HepG2 (cell line): ENCODE results near the gene MCOLN1. TPM values are rescaled to one million over a fixed set of nuclear protein-coding genes. Genes with fewer than 3 reads are reported as not detected.

Experiments used
- DPF2 ChIP-seq: sonication (generic); formaldehyde crosslinking; IDR thresholded peaks from 2 replicates; pipeline ENCODE4 v1.4.0; 2020; ENCODE audit warnings: mild to moderate bottlenecking, low read depth, missing genetic modification reagents, borderline replicate concordance
- DZIP1 ChIP-seq: sonication (generic); formaldehyde crosslinking; IDR thresholded peaks from 2 replicates; pipeline ENCODE4 v1.5.0; 2020; ENCODE audit warnings: mild to moderate bottlenecking, missing genetic modification reagents
- ELF1 ChIP-seq: sonication (generic); formaldehyde crosslinking; IDR thresholded peaks from 2 replicates; pipeline ENCODE4 v1.4.0; 2020; ENCODE audit warnings: missing genetic modification reagents
- MEIS1 ChIP-seq: sonication (generic); formaldehyde crosslinking; IDR thresholded peaks from 2 replicates; pipeline ENCODE4 v1.9.0; 2021; ENCODE audit warnings: mild to moderate bottlenecking, missing genetic modification reagents, moderate library complexity, borderline replicate concordance
- NCOA1 ChIP-seq: sonication (generic); formaldehyde crosslinking; IDR thresholded peaks from 2 replicates; pipeline ENCODE4 v1.9.0; 2021; ENCODE audit warnings: missing genetic modification reagents
- NFYC ChIP-seq: IDR thresholded peaks from 2 replicates; pipeline ENCODE4 v1.6.1; 2016; ENCODE audit warnings: missing genetic modification reagents, missing compliant biosample characterization
- NR3C1 ChIP-seq: sonication (generic); formaldehyde crosslinking; IDR thresholded peaks from 2 replicates; pipeline ENCODE4 v1.4.0; 2020; ENCODE audit warnings: missing genetic modification reagents
- PHF20 ChIP-seq: sonication (generic); formaldehyde crosslinking; IDR thresholded peaks from 2 replicates; pipeline ENCODE4 v1.5.0; 2020; ENCODE audit warnings: mild to moderate bottlenecking, missing genetic modification reagents
- PRPF4 ChIP-seq: fragments of 200-400 bp; formaldehyde crosslinking; IDR thresholded peaks from 2 replicates; pipeline ENCODE4 v1.6.1; 2016; ENCODE audit warnings: low read length, low read depth; ENCODE audit not compliant: poor library complexity, severe bottlenecking
- SAFB2 ChIP-seq: sonication (generic); formaldehyde crosslinking; IDR thresholded peaks from 2 replicates; pipeline ENCODE4 v1.5.1; 2020; ENCODE audit warnings: missing genetic modification reagents, low read depth, mild to moderate bottlenecking, borderline replicate concordance
- ZBTB20 ChIP-seq: sonication (generic); formaldehyde crosslinking; IDR thresholded peaks from 2 replicates; pipeline ENCODE4 v1.8.1; 2023; ENCODE audit warnings: missing genetic modification reagents, low read depth, mild to moderate bottlenecking, borderline replicate concordance
- ZMYM4 ChIP-seq: sonication (generic); formaldehyde crosslinking; IDR thresholded peaks from 2 replicates; pipeline ENCODE4 v1.8.1; 2023; ENCODE audit warnings: mild to moderate bottlenecking, missing genetic modification reagents
- ZNF12 ChIP-seq: sonication (generic); formaldehyde crosslinking; IDR thresholded peaks from 2 replicates; pipeline ENCODE4 v1.5.0; 2020; ENCODE audit warnings: missing genetic modification reagents
- ZNF329 ChIP-seq: sonication (generic); formaldehyde crosslinking; IDR thresholded peaks from 2 replicates; pipeline ENCODE4 v1.9.0; 2021; ENCODE audit warnings: low read depth, mild to moderate bottlenecking, missing genetic modification reagents
- ZNF354B ChIP-seq: sonication (generic); formaldehyde crosslinking; IDR thresholded peaks from 2 replicates; pipeline ENCODE4 v1.8.0; 2022; ENCODE audit warnings: mild to moderate bottlenecking, missing genetic modification reagents
- ZNF468 ChIP-seq: sonication (generic); formaldehyde crosslinking; IDR thresholded peaks from 2 replicates; pipeline ENCODE4 v1.8.0; 2022; ENCODE audit warnings: mild to moderate bottlenecking, moderate library complexity, missing genetic modification reagents
- ZNF503 ChIP-seq: sonication (generic); formaldehyde crosslinking; IDR thresholded peaks from 2 replicates; pipeline ENCODE4 v1.4.0; 2020; ENCODE audit warnings: missing genetic modification reagents
- ZNF564 ChIP-seq: sonication (generic); formaldehyde crosslinking; IDR thresholded peaks from 2 replicates; pipeline ENCODE4 v1.8.1; 2023; ENCODE audit warnings: mild to moderate bottlenecking, missing genetic modification reagents
- ZNF589 ChIP-seq: sonication (generic); formaldehyde crosslinking; conservative IDR thresholded peaks from 2 replicates; pipeline ENCODE4 v1.8.0; 2022; ENCODE audit warnings: mild to moderate bottlenecking, moderate library complexity, missing genetic modification reagents
- ZNF772 ChIP-seq: sonication (generic); formaldehyde crosslinking; IDR thresholded peaks from 2 replicates; pipeline ENCODE4 v1.5.0; 2020; ENCODE audit warnings: mild to moderate bottlenecking, missing genetic modification reagents
- polyA plus RNA-seq, 8 experiments: library from polyadenylated mRNA; depleted of rRNA in 3 of 8; stranded (reverse) in 7 of 8; unstranded in 1 of 8; fragments of >200 nt; fragmentation: Illumina TruSeq in 4 of 8; extraction: Trizol in 4 of 8; gene quantifications; 2 replicates each; pipeline versions ENCODE4 v1.2.1 to v1.2.3, GENCODE V29; 2011 to 2016; ENCODE audit warnings: low read depth in 4 of 8, missing spikeins in 1 of 8, mixed read lengths in 1 of 8; ENCODE audit not compliant: insufficient read depth in 1 of 8
- total RNA-seq, 5 experiments: library from RNA; depleted of rRNA; stranded (reverse); fragments of >200 nt; fragmentation: Illumina TruSeq; extraction: Trizol; gene quantifications; 2 replicates each; pipeline ENCODE4 v1.2.3, GENCODE V29; 2016; ENCODE audit warnings: low read depth in 1 of 5
- TF ChIP-seq, protein P1 (sequence below): IDR thresholded peaks from 2 replicates; pipeline ENCODE4 v1.6.1; 2012; ENCODE audit warnings: low read depth, low read length, improper control_type of control experiment
- TF ChIP-seq, protein P2 (sequence below): sonication (generic); formaldehyde crosslinking; IDR thresholded peaks from 2 replicates; pipeline ENCODE4 v1.4.0; 2020; ENCODE audit warnings: missing genetic modification reagents, mild to moderate bottlenecking, borderline replicate concordance

Gene MCOLN1
- total and polyA plus RNA-seq, 2 of the 13 experiments (the other 11 are each of a cell fraction or from before 2014, with no cell fraction given): 3.4 to 15.7 TPM

DNA sequence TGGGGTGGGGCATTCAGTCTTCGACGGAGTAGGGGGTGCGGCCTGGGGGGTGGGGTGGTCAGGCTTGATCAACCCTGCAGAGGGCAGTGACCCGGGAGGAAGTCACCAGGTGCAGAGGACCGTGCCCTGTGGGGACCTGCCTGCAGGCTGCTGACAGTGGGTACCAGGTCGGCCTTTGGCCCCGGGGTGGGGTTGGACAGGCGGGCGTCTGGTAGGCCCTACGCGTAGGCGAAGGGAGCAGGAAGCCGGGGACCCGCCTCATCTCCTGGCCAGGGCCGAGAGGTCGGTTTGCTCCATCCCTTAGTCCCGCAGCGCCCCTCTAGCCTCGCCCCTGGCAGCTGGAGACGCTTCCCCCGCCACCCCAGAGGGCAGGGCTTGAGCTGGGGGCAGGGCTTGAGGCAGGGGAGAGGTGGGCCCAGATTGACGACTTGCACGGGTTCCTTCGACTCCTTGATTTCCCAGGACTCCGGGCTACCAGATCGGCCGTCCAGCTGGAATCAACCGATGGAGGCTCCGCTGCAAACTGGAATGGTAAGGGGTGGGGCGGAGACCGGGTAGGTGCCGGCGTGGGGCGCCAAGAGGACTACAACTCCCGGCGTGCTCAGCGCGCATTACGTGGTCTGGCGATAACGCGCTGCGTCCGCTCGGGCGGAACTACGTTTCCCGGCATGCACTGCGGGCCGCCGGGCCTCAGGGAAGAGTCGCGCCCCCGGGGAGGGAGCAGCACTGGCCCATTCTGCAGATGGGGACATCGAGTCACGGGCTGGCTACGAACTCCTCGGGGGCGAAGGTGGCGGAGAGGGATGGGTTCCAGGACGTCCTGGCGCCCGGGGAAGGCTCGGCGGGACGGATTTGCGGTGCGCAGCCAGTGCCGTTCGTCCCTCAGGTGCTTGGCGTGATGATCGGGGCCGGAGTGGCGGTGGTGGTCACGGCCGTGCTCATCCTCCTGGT is 12.9 kb downstream of the MCOLN1 start, which contains the start of gene PNPLA6 (continued):
- TF ChIP-seq, protein P1, sequence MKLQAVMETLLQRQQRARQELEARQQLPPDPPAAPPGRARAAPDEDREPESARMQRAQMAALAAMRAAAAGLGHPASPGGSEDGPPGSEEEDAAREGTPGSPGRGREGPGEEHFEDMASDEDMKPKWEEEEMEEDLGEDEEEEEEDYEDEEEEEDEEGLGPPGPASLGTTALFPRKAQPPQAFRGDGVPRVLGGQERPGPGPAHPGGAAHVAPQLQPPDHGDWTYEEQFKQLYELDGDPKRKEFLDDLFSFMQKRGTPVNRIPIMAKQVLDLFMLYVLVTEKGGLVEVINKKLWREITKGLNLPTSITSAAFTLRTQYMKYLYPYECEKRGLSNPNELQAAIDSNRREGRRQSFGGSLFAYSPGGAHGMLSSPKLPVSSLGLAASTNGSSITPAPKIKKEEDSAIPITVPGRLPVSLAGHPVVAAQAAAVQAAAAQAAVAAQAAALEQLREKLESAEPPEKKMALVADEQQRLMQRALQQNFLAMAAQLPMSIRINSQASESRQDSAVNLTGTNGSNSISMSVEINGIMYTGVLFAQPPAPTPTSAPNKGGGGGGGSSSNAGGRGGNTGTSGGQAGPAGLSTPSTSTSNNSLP: no peak
- TF ChIP-seq ZNF468 (CRISPR knock-in tag) (no peak), SAFB2 (peak; percentile 77; the same call in 1 of the 2 replicates), ZNF329 (CRISPR knock-in tag) (no peak), ZNF564 (CRISPR knock-in tag) (no peak), ZNF772 (CRISPR knock-in tag) (peak; percentile 74; the same call in 1 of the 2 replicates), ZNF503 (CRISPR knock-in tag) (peak; percentile 46; the same call in 1 of the 2 replicates), ZBTB20 (CRISPR knock-in tag) (0 out of 2 replicates have a peak, but pooled peaks have one; percentile 22), ZNF354B (CRISPR knock-in tag) (no peak), ZNF589 (CRISPR knock-in tag) (no peak), ELF1 (CRISPR knock-in tag) (peak; percentile 91), PHF20 (CRISPR knock-in tag) (peak; percentile 61), ZMYM4 (CRISPR knock-in tag) (peak; percentile 5; the same call in 1 of the 2 replicates), ZNF12 (CRISPR knock-in tag) (no peak), NR3C1 (no peak), NFYC (CRISPR knock-in tag) (peak; percentile 58), NCOA1 (CRISPR knock-in tag) (no peak), DPF2 (CRISPR knock-in tag) (no peak), PRPF4 (no peak), DZIP1 (CRISPR knock-in tag) (no peak), MEIS1 (CRISPR knock-in tag) (0 out of 2 replicates have a peak, but pooled peaks have one; percentile 57)
- TF ChIP-seq, protein P2, sequence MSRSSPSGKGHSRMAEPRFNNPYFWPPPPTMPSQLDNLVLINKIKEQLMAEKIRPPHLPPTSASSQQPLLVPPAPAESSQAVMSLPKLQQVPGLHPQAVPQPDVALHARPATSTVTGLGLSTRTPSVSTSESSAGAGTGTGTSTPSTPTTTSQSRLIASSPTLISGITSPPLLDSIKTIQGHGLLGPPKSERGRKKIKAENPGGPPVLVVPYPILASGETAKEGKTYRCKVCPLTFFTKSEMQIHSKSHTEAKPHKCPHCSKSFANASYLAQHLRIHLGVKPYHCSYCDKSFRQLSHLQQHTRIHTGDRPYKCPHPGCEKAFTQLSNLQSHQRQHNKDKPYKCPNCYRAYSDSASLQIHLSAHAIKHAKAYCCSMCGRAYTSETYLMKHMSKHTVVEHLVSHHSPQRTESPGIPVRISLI (CRISPR knock-in tag): no peak
